HG03097 (cell line): ENCODE measurements around the gene DMGDH.

ENCODE experiments used
- ATAC-seq: cut with Tn5 transposase; IDR thresholded peaks from one replicate; pipeline ENCODE4 v1.9.1; 2021; ENCODE audit not compliant: unreplicated experiment, low FRiP score

Gene DMGDH

GRCh38 chr5:79069488-79070349 lies at the start of gene DMGDH, which contains the start of gene BHMT2:
Gene DMGDH (minus strand): TSS chr5:79069674. CDS start chr5:79069620, 54 bp downstream.
Gene BHMT2 (plus strand): TSS chr5:79069767. CDS start chr5:79069783, 16 bp downstream.
- no peak for ATAC-seq

DNA sequence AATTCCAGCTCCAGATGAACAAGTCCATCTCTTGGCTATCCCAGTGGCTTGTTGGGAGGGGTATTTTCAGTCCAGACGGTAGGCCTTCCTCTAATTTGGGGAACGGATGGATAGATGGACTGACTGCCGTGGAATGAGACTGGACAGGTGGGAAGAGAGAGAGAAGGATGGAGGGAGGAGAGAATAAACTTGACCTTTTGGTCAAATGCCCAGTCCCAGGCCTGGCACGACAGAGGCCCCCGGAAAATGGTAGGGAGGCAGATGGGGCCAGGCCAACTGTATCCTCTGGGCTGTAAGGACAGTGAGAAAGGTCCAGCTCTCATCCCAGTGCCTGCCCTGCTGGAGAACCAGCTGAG lies 43.2 kb upstream of the DMGDH start:
- ATAC-seq, result no peak

GRCh38 chr5:79111960-79112702 lies 42.7 kb upstream of the DMGDH start:
- no peak for ATAC-seq

GRCh38 chr5:79111387-79111959 lies 42.0 kb upstream of the DMGDH start, which contains the start of gene BHMT:
Gene BHMT (plus strand): TSS chr5:79111809. CDS start chr5:79111886, 77 bp downstream.
- no peak for ATAC-seq

- ATAC-seq, result no peak
These were observed 40.3 kb upstream of the DMGDH start for GRCh38 chr5:79109527-79110492.

DNA sequence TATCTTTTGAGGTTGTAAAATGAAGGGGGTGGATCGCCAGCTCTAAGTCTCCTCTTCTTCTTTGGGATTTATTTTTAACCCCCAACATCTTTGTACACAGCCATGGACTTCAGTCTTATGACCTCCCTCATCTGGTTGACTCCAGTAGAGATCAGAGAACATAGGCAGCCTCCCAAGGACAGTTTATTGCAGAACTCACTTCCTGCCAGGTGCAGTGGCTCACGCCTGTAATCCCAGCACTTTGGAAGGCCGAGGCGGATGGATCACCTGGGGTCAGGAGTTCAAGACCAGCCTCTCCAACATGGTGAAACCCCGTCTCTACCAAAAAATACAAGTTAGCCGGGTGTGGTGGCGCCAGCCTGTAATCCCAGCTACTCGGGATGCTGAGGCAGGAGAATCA lies 39.3 kb upstream of the DMGDH start:
- ATAC-seq, result no peak

DNA sequence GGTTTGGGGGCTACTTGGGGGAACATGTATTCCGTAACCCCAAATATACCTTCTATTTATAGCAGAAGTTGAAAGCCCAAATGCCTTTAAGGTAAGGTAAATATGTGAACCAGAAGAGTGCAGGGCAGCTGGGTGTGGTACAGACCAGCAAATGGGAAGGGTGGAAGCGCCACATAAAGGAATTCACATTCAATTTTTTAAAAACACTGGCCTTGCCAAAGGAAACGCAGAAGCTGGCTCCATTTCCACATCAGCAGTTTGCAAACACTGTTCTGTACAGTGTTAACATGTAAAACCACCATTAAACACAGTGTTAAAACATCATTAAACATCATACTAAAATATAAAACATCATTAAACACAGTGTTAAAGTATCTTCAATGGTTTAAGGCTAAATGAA lies 38.6 kb upstream of the DMGDH start:
- no peak for ATAC-seq

DNA sequence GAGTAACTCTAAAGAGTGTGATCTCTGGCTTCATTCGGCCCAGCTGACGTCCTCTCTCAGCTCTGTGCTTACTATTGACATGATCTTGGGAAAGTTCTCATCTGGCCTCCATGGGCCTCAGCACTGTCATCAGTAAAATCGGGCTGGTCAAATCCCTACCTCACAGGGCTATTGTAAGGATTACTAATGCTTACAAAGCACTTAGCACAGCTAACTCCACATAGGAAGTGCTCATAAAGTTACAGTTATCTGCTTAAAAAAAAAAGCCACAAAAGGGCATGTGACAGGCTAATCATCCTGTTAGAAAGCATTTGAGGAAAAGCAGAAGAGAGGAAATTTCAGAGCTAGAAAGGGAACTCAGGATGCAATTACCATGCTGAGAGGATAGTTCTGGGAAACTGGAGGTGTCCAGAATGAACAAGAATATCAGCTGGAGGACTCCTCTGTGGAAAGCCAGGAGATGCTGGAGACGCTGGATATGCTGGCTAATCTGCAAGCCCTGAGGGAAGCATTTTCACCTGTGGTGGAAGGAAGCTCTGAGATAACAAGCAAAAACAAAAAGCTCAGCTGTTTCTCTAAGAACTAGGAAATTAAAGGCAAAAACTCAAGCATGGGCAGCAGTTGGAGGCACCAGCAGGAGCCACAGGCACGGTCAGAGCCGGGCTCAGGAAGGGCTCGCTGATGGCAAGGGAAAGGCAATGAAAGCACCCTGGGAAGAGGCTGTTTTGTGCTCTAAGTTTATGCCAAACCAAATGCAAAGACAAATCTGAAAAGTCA lies 37.7 kb upstream of the DMGDH start:
- ATAC-seq, result no peak

DNA sequence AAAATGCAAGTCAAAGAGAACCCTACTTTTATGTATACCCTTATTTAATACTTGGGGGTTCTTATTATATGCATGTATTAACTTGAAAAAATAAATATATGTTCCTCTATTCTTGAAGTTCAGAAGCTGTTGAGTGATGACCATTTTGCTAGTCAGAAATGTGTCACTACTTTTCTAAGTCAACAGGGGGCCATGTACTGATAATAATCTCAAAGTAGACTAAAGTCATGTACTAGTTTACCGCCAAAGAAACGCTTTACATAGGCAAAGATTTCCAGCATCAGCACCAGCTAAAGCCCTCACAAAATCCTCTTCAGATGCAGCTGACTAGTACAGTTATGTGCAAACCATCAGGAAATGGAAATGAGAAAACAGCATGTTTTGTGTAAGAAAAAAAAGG lies 36.4 kb upstream of the DMGDH start:
- ATAC-seq, result no peak

GRCh38 chr5:79093762-79094161 lies 24.3 kb upstream of the DMGDH start:
- no peak for ATAC-seq

DNA sequence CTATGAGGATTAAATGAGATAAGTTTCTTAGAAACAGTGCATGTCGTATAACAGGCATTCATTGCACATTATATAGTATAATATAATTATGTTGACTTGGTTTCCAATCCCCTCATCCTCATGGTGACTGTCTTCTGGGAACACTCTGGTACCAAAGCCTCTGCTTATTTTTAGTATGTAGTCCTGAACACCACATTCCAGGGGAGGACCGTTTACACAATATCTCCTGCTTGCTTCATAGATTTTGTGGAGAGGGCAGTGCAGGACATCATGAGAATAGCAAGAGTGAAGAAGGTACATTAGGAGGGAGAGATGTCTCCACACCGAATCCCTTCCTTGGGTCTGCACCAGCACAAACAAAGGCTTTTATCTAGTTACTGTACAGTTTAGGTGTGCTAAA lies 21.6 kb upstream of the DMGDH start:
- no peak for ATAC-seq

DNA sequence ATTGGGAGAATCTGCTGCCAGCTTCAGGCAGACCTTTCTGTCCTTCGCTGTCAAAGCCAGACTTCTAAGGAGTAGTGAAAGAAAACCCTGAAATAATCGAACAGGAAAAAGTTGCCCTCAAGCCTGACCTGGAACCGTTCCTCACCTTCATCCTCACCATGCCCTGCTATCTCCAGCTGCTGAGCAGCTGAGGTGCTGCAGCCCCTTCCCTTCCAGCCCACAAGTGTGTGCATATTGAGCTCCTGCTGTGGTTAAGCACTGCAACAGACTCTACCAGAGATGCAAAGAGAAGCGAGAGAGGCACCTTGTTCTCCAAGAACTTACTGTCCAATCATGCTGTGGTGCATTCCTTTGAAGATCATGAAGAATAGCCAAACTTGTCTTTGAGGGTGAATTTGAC lies 19.0 kb upstream of the DMGDH start:
- no peak for ATAC-seq

GRCh38 chr5:79086116-79086515 lies 16.6 kb upstream of the DMGDH start:
- no peak for ATAC-seq

DNA sequence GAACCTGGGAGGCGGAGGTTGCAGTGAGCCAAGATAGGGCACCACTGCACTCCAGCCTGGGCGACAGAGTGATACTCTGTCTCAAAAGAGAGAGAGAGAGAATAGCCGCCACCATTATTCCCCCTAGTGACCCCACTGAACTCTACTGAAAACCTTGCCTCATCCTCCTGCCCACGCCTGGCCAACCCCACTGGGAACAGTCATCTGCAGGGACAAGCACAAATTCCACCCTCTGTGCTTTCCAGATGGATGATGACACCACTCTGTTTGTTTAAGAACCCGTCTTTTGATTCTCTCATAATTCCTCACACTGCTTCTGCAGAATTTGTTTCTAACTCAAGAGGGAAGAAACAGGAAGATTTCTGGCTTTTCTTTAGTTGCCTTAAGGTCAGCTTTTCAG lies 12.3 kb upstream of the DMGDH start:
- ATAC-seq, result no peak

GRCh38 chr5:79080804-79081203 lies 11.3 kb upstream of the DMGDH start:
- ATAC-seq, result no peak

GRCh38 chr5:79077680-79078365 lies 8.3 kb upstream of the DMGDH start:
- no peak for ATAC-seq

GRCh38 chr5:79076819-79077218 lies 7.3 kb upstream of the DMGDH start:
- no peak for ATAC-seq

DNA sequence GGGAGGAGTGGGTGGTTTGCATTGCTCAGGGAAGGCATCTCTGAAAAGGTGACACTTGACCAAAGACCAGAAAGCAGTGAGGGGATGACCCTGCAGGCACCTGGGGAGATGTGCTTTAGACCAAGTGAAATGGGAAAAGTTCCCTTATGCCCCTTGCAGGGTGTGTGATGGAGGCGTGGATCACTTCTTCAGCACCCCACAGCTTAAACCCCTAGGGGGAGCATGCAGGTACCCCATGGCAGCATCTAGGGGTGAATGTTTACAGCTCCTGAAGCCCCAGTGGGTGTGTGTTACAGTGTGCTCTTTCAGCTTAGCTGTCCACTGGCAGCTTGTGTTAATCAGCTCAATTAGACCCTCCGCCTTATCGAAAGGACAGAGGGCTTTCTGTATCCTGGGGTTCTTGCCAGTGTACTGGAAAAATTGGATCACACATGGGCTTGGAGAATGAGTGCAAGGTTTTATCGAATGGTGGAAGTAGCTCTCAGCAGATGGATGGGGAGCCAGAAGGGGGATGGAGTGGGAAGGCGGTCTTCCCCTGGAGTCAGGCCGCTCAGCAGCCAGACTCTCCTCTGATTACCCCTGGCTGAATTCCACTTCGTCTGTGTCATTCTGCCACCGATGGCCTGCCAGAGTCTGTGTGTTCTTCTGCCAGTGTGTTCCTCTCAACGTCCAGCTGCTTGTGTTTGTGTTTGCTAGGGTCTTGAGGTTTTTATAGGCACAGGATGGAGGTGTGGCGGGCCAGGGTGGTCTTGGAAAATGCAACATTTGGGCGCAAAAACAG lies 6.4 kb upstream of the DMGDH start:
- ATAC-seq, result no peak
